Central memory CD8-positive, alpha-beta T cell (primary cell): Measurements from ENCODE around the gene TMEM179.

Source experiments
- ATAC-seq: fragments of 150-1000 bp; cut with Tn5 transposase; replicated peaks from 2 replicates; pipeline ENCODE4 v1.10.0; 2022; ENCODE audit warnings: mild to moderate bottlenecking, moderate FRiP score, moderate number of reproducible peaks; ENCODE audit not compliant: poor library complexity, severe bottlenecking; ENCODE audit errors: extremely low read depth
- DNase-seq, 2 donors: peaks; one replicate each; pipeline ENCODE4 v3.0.0; 2021; ENCODE audit warnings: low spot score in 2 of 2
- H3K27ac Mint-ChIP-seq: one replicate; pipeline ENCODE4 v1.8.0; 2022; ENCODE audit warnings: low read depth, mild to moderate bottlenecking, moderate library complexity, mixed read lengths
- H3K27me3 Mint-ChIP-seq: one replicate; pipeline ENCODE4 v1.8.0; 2022; ENCODE audit warnings: mixed read lengths
- H3K36me3 Mint-ChIP-seq: one replicate; pipeline ENCODE4 v1.8.0; 2022; ENCODE audit warnings: mild to moderate bottlenecking, moderate library complexity, mixed read lengths; ENCODE audit not compliant: insufficient read depth
- H3K4me1 Mint-ChIP-seq: one replicate; pipeline ENCODE4 v1.8.0; 2022; ENCODE audit warnings: mixed read lengths
- H3K4me3 Mint-ChIP-seq: one replicate; pipeline ENCODE4 v1.8.0; 2022; ENCODE audit warnings: mild to moderate bottlenecking, moderate library complexity, mixed read lengths
- H3K9me3 Mint-ChIP-seq: one replicate; pipeline ENCODE4 v1.8.0; 2022; ENCODE audit warnings: mixed read lengths

TMEM179 gene

GRCh38 chr14:104594310-104595046 is 10.1 kb downstream of the TMEM179 start:
- Mint-ChIP-seq H3K27me3 (peaks cover 15% of the 10 kb centered on the region), H3K9me3 (no peaks in the 10 kb centered on the region), H3K36me3 (peaks cover 2% of the 10 kb centered on the region), H3K4me1 (no peaks in the 10 kb centered on the region), H3K4me3 (no peak overlapping the region), H3K27ac (no peak overlapping the region)
- no peak for DNase-seq
- no peak for ATAC-seq

GRCh38 chr14:104593710-104594136 is 10.8 kb downstream of the TMEM179 start:
- Mint-ChIP-seq H3K9me3 (no peaks in the 10 kb centered on the region), H3K4me1 (no peaks in the 10 kb centered on the region), H3K27me3 (peaks cover 9% of the 10 kb centered on the region), H3K36me3 (peaks cover 2% of the 10 kb centered on the region), H3K4me3 (no peak overlapping the region), H3K27ac (no peak overlapping the region)
- DNase-seq, result no peak
- no peak for ATAC-seq

- Mint-ChIP-seq H3K27me3 (peaks cover 9% of the 10 kb centered on the region), H3K4me1 (no peaks in the 10 kb centered on the region), H3K9me3 (no peaks in the 10 kb centered on the region), H3K4me3 (no peak overlapping the region), H3K36me3 (peaks cover 2% of the 10 kb centered on the region), H3K27ac (no peak overlapping the region)
- no peak for ATAC-seq
- no peak for DNase-seq
These were observed 11.3 kb downstream of the TMEM179 start for GRCh38 chr14:104593241-104593701.

- peaks cover 9% of the 10 kb centered on the region for H3K27me3 Mint-ChIP-seq
- no peak overlapping the region for H3K4me3 Mint-ChIP-seq
- H3K36me3 Mint-ChIP-seq, result peaks cover 2% of the 10 kb centered on the region
- ATAC-seq (no peak), DNase-seq (no peak)
- no peaks in the 10 kb centered on the region for H3K4me1 Mint-ChIP-seq
- no peak overlapping the region for H3K27ac Mint-ChIP-seq
- H3K9me3 Mint-ChIP-seq, result no peaks in the 10 kb centered on the region
These were observed 11.8 kb downstream of the TMEM179 start for GRCh38 chr14:104592785-104593184.

- Mint-ChIP-seq H3K9me3 (no peaks in the 10 kb centered on the region), H3K36me3 (peaks cover 2% of the 10 kb centered on the region), H3K4me1 (no peaks in the 10 kb centered on the region), H3K27me3 (peaks cover 9% of the 10 kb centered on the region), H3K27ac (no peak overlapping the region), H3K4me3 (no peak overlapping the region)
- no peak for DNase-seq
- ATAC-seq, result no peak
These were observed 12.3 kb downstream of the TMEM179 start for GRCh38 chr14:104592292-104592672.

GRCh38 chr14:104591506-104592291 is 12.9 kb downstream of the TMEM179 start:
- ATAC-seq (no peak), DNase-seq (no peak)
- Mint-ChIP-seq H3K4me3 (no peak overlapping the region), H3K27me3 (peaks cover 8% of the 10 kb centered on the region), H3K9me3 (no peaks in the 10 kb centered on the region), H3K4me1 (no peaks in the 10 kb centered on the region), H3K27ac (no peak overlapping the region), H3K36me3 (peaks cover 2% of the 10 kb centered on the region)

GRCh38 chr14:104591031-104591430 is 13.5 kb downstream of the TMEM179 start:
- no peak for ATAC-seq
- Mint-ChIP-seq H3K36me3 (peaks cover 2% of the 10 kb centered on the region), H3K4me3 (no peak overlapping the region), H3K27ac (no peak overlapping the region), H3K9me3 (no peaks in the 10 kb centered on the region), H3K27me3 (peaks cover 1% of the 10 kb centered on the region), H3K4me1 (no peaks in the 10 kb centered on the region)
- DNase-seq, result no peak

GRCh38 chr14:104590240-104590965 is 14.2 kb downstream of the TMEM179 start:
- Mint-ChIP-seq H3K9me3 (no peaks in the 10 kb centered on the region), H3K27me3 (no peaks in the 10 kb centered on the region), H3K4me3 (no peak overlapping the region), H3K4me1 (no peaks in the 10 kb centered on the region), H3K36me3 (peaks cover 2% of the 10 kb centered on the region), H3K27ac (no peak overlapping the region)
- ATAC-seq (no peak), DNase-seq (no peak)

GRCh38 chr14:104589338-104590195 is 15.0 kb downstream of the TMEM179 start:
- ATAC-seq (no peak), DNase-seq (no peak)
- Mint-ChIP-seq H3K9me3 (no peaks in the 10 kb centered on the region), H3K36me3 (no peaks in the 10 kb centered on the region), H3K4me1 (no peaks in the 10 kb centered on the region), H3K27ac (no peak overlapping the region), H3K27me3 (no peaks in the 10 kb centered on the region), H3K4me3 (no peak overlapping the region)

GRCh38 chr14:104588066-104588857 is 16.3 kb downstream of the TMEM179 start:
- no peak overlapping the region for H3K4me3 Mint-ChIP-seq
- ATAC-seq, result no peak
- no peaks in the 10 kb centered on the region for H3K4me1 Mint-ChIP-seq
- H3K9me3 Mint-ChIP-seq, result no peaks in the 10 kb centered on the region
- no peaks in the 10 kb centered on the region for H3K27me3 Mint-ChIP-seq
- no peak for DNase-seq
- H3K36me3 Mint-ChIP-seq, result peaks cover 1% of the 10 kb centered on the region
- H3K27ac Mint-ChIP-seq, result no peak overlapping the region

GRCh38 chr14:104587641-104588040 is 16.9 kb downstream of the TMEM179 start:
- H3K9me3 Mint-ChIP-seq, result no peaks in the 10 kb centered on the region
- H3K36me3 Mint-ChIP-seq, result peaks cover 1% of the 10 kb centered on the region
- H3K27me3 Mint-ChIP-seq, result no peaks in the 10 kb centered on the region
- no peak overlapping the region for H3K27ac Mint-ChIP-seq
- ATAC-seq, result no peak
- no peak overlapping the region for H3K4me3 Mint-ChIP-seq
- no peak for DNase-seq
- no peaks in the 10 kb centered on the region for H3K4me1 Mint-ChIP-seq
